Myocyte (in vitro differentiated cells): ENCODE measurements around the gene DIPK1A. TPM values are rescaled to one million over a fixed set of nuclear protein-coding genes. Genes with fewer than 3 reads are reported as not detected.

Experiments used
- DNase-seq: peaks from one replicate; pipeline ENCODE4 v3.0.0-alpha.2; 2012; ENCODE audit warnings: low read depth
- total RNA-seq: library from RNA; depleted of rRNA; stranded (reverse); fragments of >200 nt; gene quantifications from 2 replicates; pipeline ENCODE4 v1.2.3, GENCODE V29; 2014

The DIPK1A gene
- total RNA-seq, 1 donor from 2014 or later: 28.5 TPM

- no peak for DNase-seq
Measured at GRCh38 chr1:92805216-92805615, 156.0 kb downstream of the DIPK1A start.

- peak; percentile 80 for DNase-seq
Measured at GRCh38 chr1:92804721-92805201, 156.5 kb downstream of the DIPK1A start.

GRCh38 chr1:92803140-92803887 lies 157.9 kb downstream of the DIPK1A start:
- DNase-seq: no peak

GRCh38 chr1:92797961-92798360 lies 163.3 kb downstream of the DIPK1A start:
- no peak for DNase-seq

GRCh38 chr1:92797297-92797696 lies 164.0 kb downstream of the DIPK1A start:
- DNase-seq: no peak

- peak; percentile 54 for DNase-seq
Measured at GRCh38 chr1:92795166-92795565, 166.1 kb downstream of the DIPK1A start.

GRCh38 chr1:92792340-92792782 lies 168.9 kb downstream of the DIPK1A start:
- no peak for DNase-seq

Other genes with a start within 250 kb of the DIPK1A start
- gene EVI5, start 176.4 kb downstream of the DIPK1A start, total RNA-seq: 13.6 and 16.9 TPM in 2 replicates
- 1,276 and 1,304 TPM in 2 replicates for gene RPL5, start 129.4 kb downstream of the DIPK1A start, total RNA-seq
- 12.6 and 14.0 TPM in 2 replicates for gene MTF2, start 117.8 kb upstream of the DIPK1A start, total RNA-seq
- gene TMED5, start 219.0 kb upstream of the DIPK1A start, total RNA-seq: 42.9 and 49.7 TPM in 2 replicates
- 2.2 and 3.1 TPM in 2 replicates for gene CCDC18, start 219.3 kb upstream of the DIPK1A start, total RNA-seq